ENCODE data around the gene CACNA2D4. TPM values are rescaled to one million over a fixed set of nuclear protein-coding genes. Genes with fewer than 3 reads are reported as not detected.

CACNA2D4 gene
- total RNA-seq, 1 donor from 2014 or later = 2.8 TPM

DNA sequence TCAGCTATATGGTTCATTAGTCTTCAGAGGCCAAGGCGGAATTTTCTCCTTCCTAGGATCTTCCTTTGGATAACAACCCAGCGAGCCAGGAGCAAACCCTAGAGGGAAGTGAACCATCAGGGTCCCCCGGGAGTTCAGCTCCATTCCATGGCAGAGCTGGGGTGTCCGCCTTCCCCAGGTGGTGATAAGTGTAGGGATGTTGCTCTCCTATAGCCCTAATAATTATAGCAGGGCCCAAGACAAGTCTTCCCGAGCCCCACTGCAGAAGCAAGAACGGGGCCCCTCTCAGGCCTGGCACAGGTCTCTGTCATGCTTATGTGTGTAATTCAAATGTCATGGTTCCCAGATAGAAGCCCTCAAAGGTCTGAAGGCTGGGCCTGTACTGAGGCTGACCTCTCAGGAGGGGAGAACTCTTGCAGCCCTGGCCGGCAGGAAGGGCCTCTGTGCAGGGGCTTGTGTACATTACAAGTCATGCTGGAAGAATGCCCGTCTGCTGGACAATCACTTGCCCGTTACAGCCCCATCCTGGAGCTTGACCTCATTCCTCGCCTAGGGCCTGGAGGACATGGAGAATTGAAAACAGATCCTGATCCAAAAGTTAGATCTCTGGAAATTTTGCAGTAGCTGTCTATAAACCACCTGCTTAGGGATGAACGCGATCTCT is 80.8 kb downstream of the CACNA2D4 start:
- ChIA-PET CTCF (no interaction called here), POLR2A (no interaction called here)
- no peak for ATAC-seq (ENCODE audit: low read depth)
- H3K4me1 Mint-ChIP-seq = peaks cover 27% of the 10 kb centered on the region
- no peak overlapping the region for H3K4me3 Mint-ChIP-seq
- H3K27me3 Mint-ChIP-seq = peaks cover 17% of the 10 kb centered on the region
- intact Hi-C loops (cut with micrococcal nuclease) = no loop called here
- H3K27ac Mint-ChIP-seq = no peak overlapping the region
- no peak for DNase-seq
- no peaks in the 10 kb centered on the region for H3K9me3 Mint-ChIP-seq
- TF ChIP-seq, protein P1, sequence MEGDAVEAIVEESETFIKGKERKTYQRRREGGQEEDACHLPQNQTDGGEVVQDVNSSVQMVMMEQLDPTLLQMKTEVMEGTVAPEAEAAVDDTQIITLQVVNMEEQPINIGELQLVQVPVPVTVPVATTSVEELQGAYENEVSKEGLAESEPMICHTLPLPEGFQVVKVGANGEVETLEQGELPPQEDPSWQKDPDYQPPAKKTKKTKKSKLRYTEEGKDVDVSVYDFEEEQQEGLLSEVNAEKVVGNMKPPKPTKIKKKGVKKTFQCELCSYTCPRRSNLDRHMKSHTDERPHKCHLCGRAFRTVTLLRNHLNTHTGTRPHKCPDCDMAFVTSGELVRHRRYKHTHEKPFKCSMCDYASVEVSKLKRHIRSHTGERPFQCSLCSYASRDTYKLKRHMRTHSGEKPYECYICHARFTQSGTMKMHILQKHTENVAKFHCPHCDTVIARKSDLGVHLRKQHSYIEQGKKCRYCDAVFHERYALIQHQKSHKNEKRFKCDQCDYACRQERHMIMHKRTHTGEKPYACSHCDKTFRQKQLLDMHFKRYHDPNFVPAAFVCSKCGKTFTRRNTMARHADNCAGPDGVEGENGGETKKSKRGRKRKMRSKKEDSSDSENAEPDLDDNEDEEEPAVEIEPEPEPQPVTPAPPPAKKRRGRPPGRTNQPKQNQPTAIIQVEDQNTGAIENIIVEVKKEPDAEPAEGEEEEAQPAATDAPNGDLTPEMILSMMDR (IDR thresholded peaks at IDR 0.05) = no peak
- no peaks in the 10 kb centered on the region for H3K36me3 Mint-ChIP-seq (ENCODE audit: low read depth)

DNA sequence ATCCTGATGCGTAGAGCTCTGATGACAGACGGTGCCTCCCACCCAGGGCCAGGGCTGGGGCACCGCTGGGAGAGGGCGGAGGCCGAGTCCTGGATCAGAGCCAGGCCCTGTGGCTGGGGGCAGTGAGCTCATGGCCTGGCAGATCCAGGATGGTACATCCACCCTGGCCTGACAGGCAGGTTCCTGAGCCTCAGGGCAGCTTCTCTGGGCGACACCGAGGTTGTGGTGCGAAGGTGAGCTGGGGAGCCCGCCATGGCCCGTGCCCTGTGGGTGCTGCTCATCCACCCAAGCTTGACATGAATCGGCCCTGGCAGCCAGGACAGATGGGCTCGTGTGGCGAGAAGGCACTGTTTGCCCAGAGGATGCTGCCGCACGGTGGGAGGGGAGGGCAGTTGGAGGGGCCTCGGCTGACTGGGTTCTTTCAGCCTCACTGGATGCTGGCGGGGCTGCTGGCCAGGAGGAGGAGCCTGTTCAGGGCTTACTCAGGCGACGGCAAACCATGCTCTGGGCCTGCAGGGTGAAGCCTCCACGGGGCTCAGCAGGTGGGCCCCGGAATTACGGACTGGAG is 81.5 kb downstream of the CACNA2D4 start:
- peaks cover 21% of the 10 kb centered on the region for H3K27me3 Mint-ChIP-seq
- H3K27ac Mint-ChIP-seq = no peak overlapping the region
- no peak for DNase-seq
- no peak for ATAC-seq (ENCODE audit: low read depth)
- H3K36me3 Mint-ChIP-seq (ENCODE audit: low read depth) = no peaks in the 10 kb centered on the region
- ChIA-PET POLR2A (no interaction called here), CTCF (no interaction called here)
- intact Hi-C loops (cut with micrococcal nuclease) = no loop called here
- TF ChIP-seq, protein P1 (IDR thresholded peaks at IDR 0.05) = no peak
- no peak overlapping the region for H3K4me3 Mint-ChIP-seq
- H3K9me3 Mint-ChIP-seq = no peaks in the 10 kb centered on the region
- H3K4me1 Mint-ChIP-seq = peaks cover 21% of the 10 kb centered on the region

GRCh38 chr12:1836241-1836803 is 82.1 kb downstream of the CACNA2D4 start:
- Mint-ChIP-seq H3K36me3 (ENCODE audit: low read depth) (no peaks in the 10 kb centered on the region), H3K4me1 (peaks cover 15% of the 10 kb centered on the region), H3K27me3 (peaks cover 25% of the 10 kb centered on the region), H3K4me3 (no peak overlapping the region), H3K27ac (no peak overlapping the region), H3K9me3 (no peaks in the 10 kb centered on the region)
- ATAC-seq (ENCODE audit: low read depth) = no peak
- no peak for DNase-seq
- intact Hi-C loops (cut with micrococcal nuclease) = no loop called here
- ChIA-PET CTCF (no interaction called here), POLR2A (no interaction called here)
- TF ChIP-seq, protein P1 (IDR thresholded peaks at IDR 0.05) = no peak

GRCh38 chr12:1835211-1836131 is 83.0 kb downstream of the CACNA2D4 start:
- H3K36me3 Mint-ChIP-seq (ENCODE audit: low read depth) = no peaks in the 10 kb centered on the region
- peaks cover 9% of the 10 kb centered on the region for H3K4me1 Mint-ChIP-seq
- no peak overlapping the region for H3K4me3 Mint-ChIP-seq
- DNase-seq = no peak
- CTCF ChIA-PET = no interaction called here
- TF ChIP-seq, protein P1 (IDR thresholded peaks at IDR 0.05) = no peak
- ATAC-seq (ENCODE audit: low read depth) = no peak
- POLR2A ChIA-PET = no interaction called here
- intact Hi-C loops (cut with micrococcal nuclease) = no loop called here
- no peaks in the 10 kb centered on the region for H3K9me3 Mint-ChIP-seq
- no peak overlapping the region for H3K27ac Mint-ChIP-seq
- peaks cover 33% of the 10 kb centered on the region for H3K27me3 Mint-ChIP-seq
